ENCODE data around the gene DCAF8.

DNA sequence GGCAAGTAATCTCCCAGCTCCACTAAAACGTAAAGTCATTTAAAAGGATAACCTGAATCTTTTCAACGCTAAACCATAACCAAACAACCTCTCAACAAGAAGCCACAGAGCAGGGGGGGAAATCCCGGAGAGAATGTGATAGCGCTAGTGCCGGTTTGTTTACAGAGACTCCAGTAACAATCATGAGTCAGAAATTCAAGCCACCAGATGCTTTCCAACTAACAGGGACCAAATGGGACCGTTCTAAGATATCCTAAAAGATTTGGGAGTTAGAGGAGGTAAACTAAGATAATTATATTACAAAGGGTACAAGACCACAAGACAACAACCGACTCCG lies 825 bp downstream of the DCAF8 start:
- TF ChIP-seq POLR2A (IDR thresholded peaks at IDR 0.05): no peak
- TF ChIP-seq, protein P1, sequence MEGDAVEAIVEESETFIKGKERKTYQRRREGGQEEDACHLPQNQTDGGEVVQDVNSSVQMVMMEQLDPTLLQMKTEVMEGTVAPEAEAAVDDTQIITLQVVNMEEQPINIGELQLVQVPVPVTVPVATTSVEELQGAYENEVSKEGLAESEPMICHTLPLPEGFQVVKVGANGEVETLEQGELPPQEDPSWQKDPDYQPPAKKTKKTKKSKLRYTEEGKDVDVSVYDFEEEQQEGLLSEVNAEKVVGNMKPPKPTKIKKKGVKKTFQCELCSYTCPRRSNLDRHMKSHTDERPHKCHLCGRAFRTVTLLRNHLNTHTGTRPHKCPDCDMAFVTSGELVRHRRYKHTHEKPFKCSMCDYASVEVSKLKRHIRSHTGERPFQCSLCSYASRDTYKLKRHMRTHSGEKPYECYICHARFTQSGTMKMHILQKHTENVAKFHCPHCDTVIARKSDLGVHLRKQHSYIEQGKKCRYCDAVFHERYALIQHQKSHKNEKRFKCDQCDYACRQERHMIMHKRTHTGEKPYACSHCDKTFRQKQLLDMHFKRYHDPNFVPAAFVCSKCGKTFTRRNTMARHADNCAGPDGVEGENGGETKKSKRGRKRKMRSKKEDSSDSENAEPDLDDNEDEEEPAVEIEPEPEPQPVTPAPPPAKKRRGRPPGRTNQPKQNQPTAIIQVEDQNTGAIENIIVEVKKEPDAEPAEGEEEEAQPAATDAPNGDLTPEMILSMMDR (IDR thresholded peaks at IDR 0.05): no peak
